ENCODE results near the gene LIMCH1. TPM values are rescaled to one million over a fixed set of nuclear protein-coding genes. Genes with fewer than 3 reads are reported as not detected.

Gene LIMCH1
- total and polyA plus RNA-seq, 12 donors = 28.2 to 206 (median 62.3) TPM

- intact Hi-C loops (cut with DNase I) = no loop called here
- DNase-seq = peak; percentile 40 to 73 (median 59)
- Histone ChIP-seq H3K36me3 (replicated peaks in 1 of 2) (no peaks in the 10 kb centered on the region), H3K4me1 (replicated peaks in 1 of 2) (peaks cover 7 to 26% of the 10 kb centered on the region in 2 donors), H3K9me3 (replicated peaks in 1 of 3) (no peaks in the 10 kb centered on the region), H3K27ac (peak overlapping the region in 3 of 5 donors; percentile 10 to 61 (median 19)), H3K27me3 (no peaks in the 10 kb centered on the region), H3K4me3 (no peak overlapping the region)
- TF ChIP-seq CTCF (IDR thresholded peaks at IDR 0.05) (no peak), POLR2A (IDR thresholded peaks at IDR 0.05) (no peak)
- WGBS, 4 donors = 23 to 36% (median 32%) methylated on average over 14 of the region's 14 CpGs
These were observed 74.2 kb downstream of the LIMCH1 start for GRCh38 chr4:41611881-41612871.

GRCh38 chr4:41613386-41613785 lies 75.4 kb downstream of the LIMCH1 start:
- DNase-seq = peak in 1 of 7 donors; percentile 32
- intact Hi-C loops (cut with DNase I) = no loop called here
- peaks cover 7 to 26% of the 10 kb centered on the region in 2 donors for H3K4me1 ChIP-seq (replicated peaks in 1 of 2)
- TF ChIP-seq POLR2A (IDR thresholded peaks at IDR 0.05) = no peak
- no peak for TF ChIP-seq CTCF (IDR thresholded peaks at IDR 0.05)
- peak overlapping the region in 1 of 4 donors; percentile 13 for H3K4me3 ChIP-seq
- H3K27ac ChIP-seq = peak overlapping the region in 1 of 5 donors; percentile 19
- WGBS, 4 donors = 49 to 67% (median 55%) methylated on average over 15 of the region's 15 CpGs
- no peaks in the 10 kb centered on the region for H3K9me3 ChIP-seq (replicated peaks in 1 of 3)
- H3K36me3 ChIP-seq (replicated peaks in 1 of 2) = no peaks in the 10 kb centered on the region
- no peaks in the 10 kb centered on the region for H3K27me3 ChIP-seq

GRCh38 chr4:41613821-41614220 lies 75.9 kb downstream of the LIMCH1 start:
- Histone ChIP-seq H3K4me1 (replicated peaks in 1 of 2) (peaks cover 7 to 26% of the 10 kb centered on the region in 2 donors), H3K9me3 (replicated peaks in 1 of 3) (no peaks in the 10 kb centered on the region), H3K27me3 (no peaks in the 10 kb centered on the region), H3K36me3 (replicated peaks in 1 of 2) (no peaks in the 10 kb centered on the region), H3K4me3 (peak overlapping the region in 1 of 4 donors; percentile 13), H3K27ac (no peak overlapping the region)
- TF ChIP-seq POLR2A (IDR thresholded peaks at IDR 0.05) (no peak), CTCF (IDR thresholded peaks at IDR 0.05) (no peak)
- WGBS, 4 donors = 60 to 74% (median 65%) methylated on average over 1 of the region's 1 CpG
- DNase-seq = no peak
- intact Hi-C loops (cut with DNase I) = no loop called here

GRCh38 chr4:41614519-41614918 lies 76.6 kb downstream of the LIMCH1 start:
- no peak for TF ChIP-seq CTCF (IDR thresholded peaks at IDR 0.05)
- no peak for TF ChIP-seq POLR2A (IDR thresholded peaks at IDR 0.05)
- intact Hi-C loops (cut with DNase I) = no loop called here

More at GRCh38 chr4:41614519-41614918, 76.6 kb downstream of the LIMCH1 start:
- Histone ChIP-seq H3K4me1 (replicated peaks in 1 of 2) (peaks cover 7 to 26% of the 10 kb centered on the region in 2 donors), H3K27ac (no peak overlapping the region), H3K4me3 (no peak overlapping the region), H3K27me3 (no peaks in the 10 kb centered on the region), H3K9me3 (replicated peaks in 1 of 3) (no peaks in the 10 kb centered on the region), H3K36me3 (replicated peaks in 1 of 2) (peaks cover 0 to 5% of the 10 kb centered on the region in 2 donors)
- no peak for DNase-seq
- 86 to 97% (median 91%) methylated on average over 2 of the region's 2 CpGs for WGBS, 4 donors

Measured in adrenal gland (tissue), 12 donors.